Measurements from ENCODE around the gene MARVELD3. TPM values are rescaled to one million over a fixed set of nuclear protein-coding genes. Genes with fewer than 3 reads are reported as not detected.

Gene MARVELD3
- total RNA-seq, 3 donors from 2014 or later (not counting 1 experiment from before 2014, with no cell fraction given), result not detected

DNA sequence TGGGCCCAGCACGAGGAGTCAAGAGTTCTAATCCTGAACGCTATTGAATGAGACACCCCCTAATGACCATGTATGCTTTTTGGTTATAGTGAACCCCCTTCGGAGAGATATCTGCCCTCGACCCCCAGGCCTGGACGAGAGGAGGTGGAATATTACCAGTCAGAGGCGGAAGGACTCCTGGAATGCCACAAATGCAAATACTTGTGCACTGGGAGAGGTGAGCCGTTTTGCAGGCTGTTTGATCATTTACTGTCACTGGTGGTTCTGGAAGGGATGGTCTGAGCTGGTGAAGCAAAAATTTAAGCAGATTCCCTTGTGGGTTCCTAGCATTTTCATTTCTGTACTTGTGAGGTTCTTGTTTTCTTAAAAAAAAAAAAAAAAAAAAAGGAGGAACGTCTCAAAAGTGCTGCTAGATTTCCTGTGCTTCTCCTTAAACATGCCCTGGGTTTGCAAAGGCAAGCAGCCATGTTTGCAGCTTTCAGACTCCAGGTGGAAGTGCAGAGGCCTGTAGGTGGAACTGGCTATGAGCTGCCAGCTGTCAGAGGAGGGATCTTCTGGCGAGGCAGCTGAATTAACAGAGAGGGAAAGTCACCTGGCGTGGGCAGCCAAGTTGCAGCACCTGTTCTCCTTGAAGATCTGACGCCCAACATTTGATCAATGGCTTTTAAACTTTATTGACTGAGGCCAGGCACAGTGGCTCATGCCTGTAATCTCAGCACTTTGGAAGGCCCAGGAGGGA lies 3.5 kb downstream of the MARVELD3 start:
- no peak overlapping the region for H3K27ac Mint-ChIP-seq
- H3K4me3 Mint-ChIP-seq, result no peak overlapping the region
- ATAC-seq (no peak), DNase-seq (no peak)
- Histone ChIP-seq H3K36me3 (ENCODE audit: control insufficient read depth, insufficient read depth, low read length) (no peaks in the 10 kb centered on the region), H3K4me3 (ENCODE audit: low read length) (no peak overlapping the region), H3K27ac (ENCODE audit: low read length) (no peak overlapping the region), H3K9me3 (ENCODE audit: control insufficient read depth, insufficient read depth, low read length) (no peaks in the 10 kb centered on the region), H3K4me1 (ENCODE audit: control insufficient read depth, insufficient read depth, low read length) (peaks cover 11% of the 10 kb centered on the region), H3K27me3 (ENCODE audit: control insufficient read depth, insufficient read depth, low read length) (peaks cover 17% of the 10 kb centered on the region)
- no peaks in the 10 kb centered on the region for H3K9me3 Mint-ChIP-seq
- intact Hi-C loops (cut with micrococcal nuclease), result no loop called here
- H3K27me3 Mint-ChIP-seq (ENCODE audit: low read depth in 2 of 2), result peaks cover 14 to 18% of the 10 kb centered on the region in 2 donors
- H3K36me3 Mint-ChIP-seq, result no peaks in the 10 kb centered on the region
- TF ChIP-seq, protein P1, sequence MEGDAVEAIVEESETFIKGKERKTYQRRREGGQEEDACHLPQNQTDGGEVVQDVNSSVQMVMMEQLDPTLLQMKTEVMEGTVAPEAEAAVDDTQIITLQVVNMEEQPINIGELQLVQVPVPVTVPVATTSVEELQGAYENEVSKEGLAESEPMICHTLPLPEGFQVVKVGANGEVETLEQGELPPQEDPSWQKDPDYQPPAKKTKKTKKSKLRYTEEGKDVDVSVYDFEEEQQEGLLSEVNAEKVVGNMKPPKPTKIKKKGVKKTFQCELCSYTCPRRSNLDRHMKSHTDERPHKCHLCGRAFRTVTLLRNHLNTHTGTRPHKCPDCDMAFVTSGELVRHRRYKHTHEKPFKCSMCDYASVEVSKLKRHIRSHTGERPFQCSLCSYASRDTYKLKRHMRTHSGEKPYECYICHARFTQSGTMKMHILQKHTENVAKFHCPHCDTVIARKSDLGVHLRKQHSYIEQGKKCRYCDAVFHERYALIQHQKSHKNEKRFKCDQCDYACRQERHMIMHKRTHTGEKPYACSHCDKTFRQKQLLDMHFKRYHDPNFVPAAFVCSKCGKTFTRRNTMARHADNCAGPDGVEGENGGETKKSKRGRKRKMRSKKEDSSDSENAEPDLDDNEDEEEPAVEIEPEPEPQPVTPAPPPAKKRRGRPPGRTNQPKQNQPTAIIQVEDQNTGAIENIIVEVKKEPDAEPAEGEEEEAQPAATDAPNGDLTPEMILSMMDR (IDR thresholded peaks at IDR 0.05), result no peak
- WGBS (ENCODE audit: insufficient coverage), result 82% methylated on average over 11 of the region's 11 CpGs
- no peaks in the 10 kb centered on the region for H3K4me1 Mint-ChIP-seq

DNA sequence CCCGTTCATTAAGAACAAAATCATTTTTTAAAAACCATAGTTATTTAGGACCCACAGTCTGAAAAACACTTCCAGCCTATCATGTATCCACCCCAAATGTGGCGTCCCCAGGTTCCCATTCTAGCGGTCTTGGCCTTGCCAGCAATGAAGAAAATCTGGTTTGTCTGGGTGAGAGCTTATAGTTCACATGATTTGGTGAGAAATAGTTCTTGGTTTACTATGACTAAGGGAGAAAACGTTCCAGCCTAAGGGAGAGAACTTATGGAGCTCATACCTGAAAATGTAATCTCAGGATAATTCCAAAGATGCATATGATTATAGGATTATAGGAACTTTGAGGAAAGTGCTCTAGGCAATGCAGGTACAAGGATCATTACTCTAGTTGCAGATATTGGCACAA lies 4.8 kb downstream of the MARVELD3 start:
- WGBS (ENCODE audit: insufficient coverage), result 87% methylated on average over 4 of the region's 4 CpGs
- intact Hi-C loops (cut with micrococcal nuclease), result no loop called here
- Histone ChIP-seq H3K9me3 (ENCODE audit: control insufficient read depth, insufficient read depth, low read length) (no peaks in the 10 kb centered on the region), H3K36me3 (ENCODE audit: control insufficient read depth, insufficient read depth, low read length) (no peaks in the 10 kb centered on the region), H3K4me3 (ENCODE audit: low read length) (no peak overlapping the region), H3K4me1 (ENCODE audit: control insufficient read depth, insufficient read depth, low read length) (peaks cover 11% of the 10 kb centered on the region), H3K27me3 (ENCODE audit: control insufficient read depth, insufficient read depth, low read length) (peaks cover 10% of the 10 kb centered on the region), H3K27ac (ENCODE audit: low read length) (no peak overlapping the region)
- Mint-ChIP-seq H3K4me1 (no peaks in the 10 kb centered on the region), H3K27ac (no peak overlapping the region), H3K4me3 (no peak overlapping the region), H3K9me3 (no peaks in the 10 kb centered on the region), H3K36me3 (no peaks in the 10 kb centered on the region), H3K27me3 (ENCODE audit: low read depth in 2 of 2) (peaks cover 9 to 18% of the 10 kb centered on the region in 2 donors)
- ATAC-seq (no peak), DNase-seq (no peak)
- TF ChIP-seq, protein P1 (IDR thresholded peaks at IDR 0.05), result no peak

DNA sequence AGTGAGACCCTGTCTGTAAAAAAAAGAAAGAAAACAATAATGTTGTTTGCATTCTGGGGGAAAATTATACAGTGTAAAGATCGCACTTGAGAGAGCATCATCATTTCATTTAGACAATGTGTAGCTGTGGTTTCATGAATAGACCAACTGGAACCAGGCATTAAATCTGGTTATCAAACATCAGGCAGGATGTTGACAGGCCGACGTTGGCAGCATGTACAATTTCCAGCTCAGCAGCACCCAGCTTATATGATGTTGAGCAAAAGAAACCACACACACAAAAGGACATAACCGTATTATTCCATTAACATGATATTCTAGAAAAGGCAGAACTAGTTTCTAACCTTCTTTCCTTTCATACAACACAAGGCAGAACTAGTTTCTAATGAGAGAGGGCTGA lies 5.8 kb downstream of the MARVELD3 start:
- WGBS (ENCODE audit: insufficient coverage), result 70% methylated on average over 4 of the region's 4 CpGs

More for the DNA sequence above, 5.8 kb downstream of the MARVELD3 start:
- no peaks in the 10 kb centered on the region for H3K36me3 Mint-ChIP-seq
- H3K4me1 Mint-ChIP-seq, result no peaks in the 10 kb centered on the region
- no peak overlapping the region for H3K4me3 Mint-ChIP-seq
- peaks cover 7 to 18% of the 10 kb centered on the region in 2 donors for H3K27me3 Mint-ChIP-seq (ENCODE audit: low read depth in 2 of 2)
- Histone ChIP-seq H3K36me3 (ENCODE audit: control insufficient read depth, insufficient read depth, low read length) (no peaks in the 10 kb centered on the region), H3K4me3 (ENCODE audit: low read length) (no peak overlapping the region), H3K9me3 (ENCODE audit: control insufficient read depth, insufficient read depth, low read length) (no peaks in the 10 kb centered on the region), H3K27ac (ENCODE audit: low read length) (no peak overlapping the region), H3K27me3 (ENCODE audit: control insufficient read depth, insufficient read depth, low read length) (peaks cover 3% of the 10 kb centered on the region), H3K4me1 (ENCODE audit: control insufficient read depth, insufficient read depth, low read length) (peaks cover 3% of the 10 kb centered on the region)
- no peak for ATAC-seq
- no peaks in the 10 kb centered on the region for H3K9me3 Mint-ChIP-seq
- intact Hi-C loops (cut with micrococcal nuclease), result no loop called here
- TF ChIP-seq, protein P1 (IDR thresholded peaks at IDR 0.05), result no peak
- DNase-seq, result no peak
- H3K27ac Mint-ChIP-seq, result no peak overlapping the region
